IPS-20b (cell line): Measurements from ENCODE around the gene C19orf47.

Experiments
- H3K27ac ChIP-seq: one replicate; pipeline ENCODE4 v1.5.1; 2013; ENCODE audit warnings: low read length
- H3K27me3 ChIP-seq: 2 replicates; pipeline ENCODE4 v1.6.1; 2013; ENCODE audit warnings: mild to moderate bottlenecking, low read length, inconsistent platforms; ENCODE audit not compliant: insufficient read depth
- H3K36me3 ChIP-seq: 2 replicates; pipeline ENCODE4 v1.6.1; 2013; ENCODE audit warnings: low read depth, mild to moderate bottlenecking, inconsistent platforms, low read length, moderate library complexity; ENCODE audit not compliant: insufficient read depth
- H3K4me1 ChIP-seq: 2 replicates; pipeline ENCODE4 v1.6.1; 2013; ENCODE audit warnings: mild to moderate bottlenecking, control low read depth, inconsistent platforms, low read length, moderate library complexity; ENCODE audit not compliant: insufficient read depth
- H3K4me3 ChIP-seq: 2 replicates; pipeline ENCODE4 v1.5.1; 2013; ENCODE audit warnings: mild to moderate bottlenecking, low read length, inconsistent platforms
- H3K9ac ChIP-seq: 2 replicates; pipeline ENCODE4 v1.6.1; 2013; ENCODE audit warnings: low read depth, mild to moderate bottlenecking, inconsistent platforms, low read length, moderate library complexity
- H3K9me3 ChIP-seq: 2 replicates; pipeline ENCODE4 v1.6.1; 2013; ENCODE audit warnings: mild to moderate bottlenecking, low read depth, low read length, inconsistent platforms; ENCODE audit not compliant: insufficient read depth

Gene C19orf47

DNA sequence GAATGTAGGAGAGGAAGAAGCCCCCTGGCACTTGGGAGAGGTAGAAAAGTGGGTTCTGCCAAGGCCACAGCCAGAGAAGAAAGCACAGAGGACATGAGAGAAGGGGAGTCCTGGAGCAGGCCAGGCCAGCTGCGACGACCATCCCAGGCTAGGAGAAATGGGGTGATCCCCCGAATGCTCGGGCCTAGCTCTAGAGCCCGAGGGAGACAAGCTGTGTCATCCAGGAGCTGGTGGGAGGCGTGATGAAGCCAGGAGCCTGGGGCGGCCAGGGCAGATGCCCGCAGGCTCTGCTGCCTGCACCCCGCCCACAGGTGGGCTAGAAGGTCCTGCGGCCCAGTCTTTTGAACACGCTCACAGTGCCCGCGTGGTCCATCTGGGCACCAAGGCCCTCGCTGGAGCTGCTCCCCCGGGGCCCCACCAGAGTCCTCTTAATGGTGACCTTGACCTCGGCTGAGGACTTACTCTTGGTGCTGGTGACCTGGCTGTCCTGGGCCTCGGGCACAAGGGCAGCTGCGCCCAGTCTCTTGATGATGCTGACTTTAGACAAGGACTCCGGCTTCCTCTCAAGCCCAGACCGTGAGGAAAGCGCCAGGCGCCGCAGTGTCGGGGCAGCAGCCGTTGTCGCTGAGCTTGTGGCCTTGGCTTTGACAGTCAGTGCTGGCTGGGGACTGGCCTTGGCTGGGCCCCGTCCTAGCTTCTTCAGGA is 26.5 kb downstream of the C19orf47 start:
- H3K4me3 ChIP-seq, result no peak overlapping the region
- no peaks in the 10 kb centered on the region for H3K27me3 ChIP-seq
- H3K9ac ChIP-seq, result no peak overlapping the region
- peaks cover 46% of the 10 kb centered on the region for H3K36me3 ChIP-seq
- H3K27ac ChIP-seq, result no peak overlapping the region
- H3K9me3 ChIP-seq, result no peaks in the 10 kb centered on the region
- H3K4me1 ChIP-seq, result no peaks in the 10 kb centered on the region

DNA sequence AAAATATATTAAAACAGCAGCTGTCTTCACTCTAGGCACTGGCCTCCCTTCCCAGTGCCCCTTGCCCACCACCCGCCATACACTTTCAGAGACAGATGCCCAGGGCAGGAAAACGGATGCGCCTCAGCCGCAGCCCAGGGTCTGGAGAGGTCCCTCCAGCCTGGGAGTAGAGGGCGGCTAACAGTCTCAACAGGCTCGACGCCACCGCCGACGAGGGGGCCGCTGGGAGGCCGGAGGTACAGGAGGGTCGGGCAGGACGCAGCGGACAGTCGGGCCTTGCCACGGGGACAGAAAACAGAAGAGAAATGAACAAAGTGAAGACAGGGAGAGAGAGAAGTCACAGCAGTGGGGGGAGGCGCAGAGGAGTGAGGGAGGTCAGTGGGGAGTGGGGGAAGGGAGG is 27.1 kb downstream of the C19orf47 start:
- H3K4me1 ChIP-seq, result no peaks in the 10 kb centered on the region
- H3K27ac ChIP-seq, result no peak overlapping the region
- H3K36me3 ChIP-seq, result peaks cover 39% of the 10 kb centered on the region
- H3K27me3 ChIP-seq, result no peaks in the 10 kb centered on the region
- no peaks in the 10 kb centered on the region for H3K9me3 ChIP-seq
- H3K9ac ChIP-seq, result no peak overlapping the region
- no peak overlapping the region for H3K4me3 ChIP-seq

DNA sequence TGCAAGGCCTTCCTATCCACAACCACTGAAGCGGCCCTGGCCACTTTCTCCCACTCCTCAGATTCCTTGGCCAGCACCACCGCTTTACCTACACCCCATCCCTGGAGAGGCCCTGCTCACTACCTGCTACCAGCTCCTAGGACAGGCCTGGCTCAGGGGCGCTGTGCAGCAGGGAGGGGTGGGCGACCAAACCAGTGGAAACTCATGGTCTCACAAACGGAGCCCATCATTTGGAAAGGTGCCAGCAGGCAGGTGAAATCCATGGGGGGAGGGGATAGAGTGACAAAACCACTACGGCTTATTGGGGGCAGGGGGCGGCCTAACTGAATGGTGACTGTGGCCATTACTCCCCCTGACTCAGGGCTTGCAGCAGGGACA is 27.6 kb downstream of the C19orf47 start:
- Histone ChIP-seq H3K36me3 (peaks cover 34% of the 10 kb centered on the region), H3K27me3 (no peaks in the 10 kb centered on the region), H3K27ac (no peak overlapping the region)

DNA sequence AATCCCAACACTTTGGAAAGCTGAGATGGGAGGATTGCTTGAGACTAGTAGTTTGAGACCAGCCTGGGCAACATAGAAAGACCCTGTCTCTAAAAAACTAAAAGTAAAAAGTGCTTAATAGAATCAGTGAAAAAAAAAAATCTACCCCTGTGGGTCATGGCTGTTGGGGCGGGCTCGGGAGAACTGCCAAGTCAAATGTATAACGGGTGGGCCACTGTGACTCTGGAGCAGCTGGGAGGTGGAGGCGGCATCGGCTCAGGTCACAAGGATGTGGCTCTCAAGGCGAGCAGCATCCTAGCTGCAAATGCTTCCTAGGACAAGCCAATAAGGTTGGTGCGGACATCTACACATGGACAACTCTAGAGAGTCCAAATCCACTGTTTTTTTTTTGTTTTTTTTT is 30.9 kb downstream of the C19orf47 start:
- H3K36me3 ChIP-seq, result peaks cover 6% of the 10 kb centered on the region
- no peaks in the 10 kb centered on the region for H3K9me3 ChIP-seq
- H3K9ac ChIP-seq, result no peak overlapping the region
- no peak overlapping the region for H3K27ac ChIP-seq
- H3K4me1 ChIP-seq, result no peaks in the 10 kb centered on the region
- no peak overlapping the region for H3K4me3 ChIP-seq
- H3K27me3 ChIP-seq, result no peaks in the 10 kb centered on the region

More for the DNA sequence above, 27.6 kb downstream of the C19orf47 start:
- Histone ChIP-seq H3K9ac (no peak overlapping the region), H3K4me3 (no peak overlapping the region), H3K4me1 (no peaks in the 10 kb centered on the region), H3K9me3 (no peaks in the 10 kb centered on the region)

DNA sequence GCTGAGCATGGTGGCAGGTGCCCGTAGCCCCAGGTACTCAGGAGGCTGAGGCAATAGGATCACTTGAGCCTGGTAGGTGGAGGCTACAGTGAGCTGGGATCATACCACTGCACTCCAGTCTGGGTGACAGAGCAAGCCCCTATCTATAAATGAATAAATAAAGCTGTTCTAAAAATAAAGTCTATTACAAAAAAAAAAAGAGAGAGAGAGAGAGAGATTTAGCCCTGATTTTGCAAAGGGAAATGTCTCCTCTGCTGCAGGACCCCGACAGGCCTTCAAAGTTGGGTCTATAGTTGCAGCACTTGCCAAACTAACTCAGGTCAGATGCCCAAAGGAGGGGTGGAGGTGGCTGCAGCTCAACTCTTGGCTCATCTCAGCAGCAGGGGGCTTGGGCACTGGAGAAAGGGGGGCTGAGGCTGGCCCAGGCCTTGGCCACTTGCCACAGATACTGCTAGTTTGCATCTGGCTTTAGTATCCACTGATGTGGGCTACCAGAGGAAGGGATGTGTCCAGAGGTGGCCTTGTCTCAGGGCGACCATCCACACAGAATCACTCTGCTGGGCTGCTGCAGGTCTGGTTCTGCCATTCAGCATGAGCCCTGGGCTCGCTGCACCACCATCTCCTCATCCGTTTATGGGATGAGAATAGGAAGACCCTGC is 32.3 kb downstream of the C19orf47 start:
- Histone ChIP-seq H3K4me1 (no peaks in the 10 kb centered on the region), H3K27ac (no peak overlapping the region), H3K9me3 (no peaks in the 10 kb centered on the region), H3K4me3 (no peak overlapping the region), H3K9ac (no peak overlapping the region), H3K36me3 (no peaks in the 10 kb centered on the region; the same call in 1 of the 2 replicates), H3K27me3 (no peaks in the 10 kb centered on the region)

DNA sequence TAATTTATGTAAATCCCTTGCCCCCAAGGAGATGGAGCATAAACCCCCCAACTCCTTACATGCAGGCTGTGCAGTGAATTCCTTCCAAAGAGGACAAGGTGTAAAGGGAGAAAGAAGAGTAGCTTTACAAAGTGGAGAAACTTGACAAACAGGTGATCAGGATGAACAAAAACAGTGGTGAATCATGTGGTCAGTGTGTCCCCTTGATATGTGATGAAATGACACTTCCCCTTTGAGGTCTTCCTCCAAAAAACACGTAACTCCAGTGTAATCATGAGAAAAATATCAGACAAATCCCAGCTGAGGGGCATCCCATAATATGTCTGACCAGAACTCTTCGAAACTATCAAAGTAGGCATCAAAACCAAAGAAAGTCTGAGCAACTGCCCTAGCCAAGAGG is 33.5 kb downstream of the C19orf47 start:
- no peak overlapping the region for H3K4me3 ChIP-seq
- H3K9me3 ChIP-seq, result no peaks in the 10 kb centered on the region
- H3K27ac ChIP-seq, result no peak overlapping the region
- no peaks in the 10 kb centered on the region for H3K27me3 ChIP-seq
- H3K4me1 ChIP-seq, result no peaks in the 10 kb centered on the region
- H3K36me3 ChIP-seq, result no peaks in the 10 kb centered on the region
- no peak overlapping the region for H3K9ac ChIP-seq

DNA sequence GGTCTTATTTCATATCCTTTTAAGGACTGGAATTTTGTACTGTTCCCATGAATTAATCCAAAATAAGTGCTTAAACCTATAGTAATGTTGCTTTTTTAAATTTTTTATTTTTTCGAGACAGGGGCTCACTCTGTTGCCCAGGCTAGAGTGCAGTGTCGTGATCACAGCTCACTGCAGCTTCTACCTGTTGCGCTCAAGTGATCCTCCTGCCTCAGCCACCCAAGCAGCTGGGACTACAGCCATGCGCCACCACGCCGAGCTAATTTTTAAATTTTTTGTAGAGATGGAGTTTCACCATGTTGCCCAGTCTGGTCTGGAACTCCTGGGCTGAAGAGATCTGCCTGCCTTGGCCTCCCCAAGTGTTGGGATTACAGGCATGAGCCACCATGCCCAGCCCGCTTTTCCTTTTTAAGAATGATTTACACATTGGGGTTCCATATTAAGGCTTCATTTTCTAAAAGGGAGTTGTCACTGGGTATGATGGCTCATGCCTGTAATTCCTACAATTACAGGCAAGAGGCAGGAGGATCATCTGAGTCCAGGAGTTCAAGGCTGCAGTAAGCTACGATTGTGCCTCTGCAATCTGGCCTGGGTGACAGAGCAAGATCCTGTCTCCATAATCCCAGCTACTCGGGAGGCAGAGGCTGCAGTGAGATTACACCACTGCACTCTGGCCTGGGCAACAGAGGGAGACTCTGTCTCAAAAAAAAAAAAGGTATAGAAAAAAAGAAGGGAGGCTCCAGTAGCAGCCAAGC is 34.8 kb downstream of the C19orf47 start:
- no peaks in the 10 kb centered on the region for H3K36me3 ChIP-seq
- no peaks in the 10 kb centered on the region for H3K9me3 ChIP-seq
- H3K27ac ChIP-seq, result no peak overlapping the region
- H3K4me1 ChIP-seq, result no peaks in the 10 kb centered on the region
- H3K27me3 ChIP-seq, result no peaks in the 10 kb centered on the region
- no peak overlapping the region for H3K9ac ChIP-seq
- H3K4me3 ChIP-seq, result no peak overlapping the region

DNA sequence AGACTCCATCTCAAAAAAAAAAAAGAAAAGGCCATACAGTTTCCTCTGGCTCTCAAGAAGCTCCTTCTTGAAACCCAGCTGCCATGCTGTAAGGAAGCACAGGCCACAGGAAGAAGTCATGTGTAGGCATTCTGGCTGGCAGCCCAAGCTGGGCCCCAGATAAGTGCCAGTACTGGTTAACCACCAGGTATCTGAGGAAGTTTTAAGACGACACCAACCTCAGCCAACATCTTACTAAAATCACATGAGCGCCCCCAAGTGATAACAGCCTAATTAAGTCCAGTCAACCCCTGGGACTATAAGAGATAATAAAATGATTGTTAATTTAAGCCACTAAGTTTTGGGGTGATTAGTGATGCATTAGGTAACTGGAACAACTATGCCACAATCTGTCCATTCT is 35.7 kb downstream of the C19orf47 start:
- no peaks in the 10 kb centered on the region for H3K36me3 ChIP-seq
- no peak overlapping the region for H3K9ac ChIP-seq
- H3K27ac ChIP-seq, result no peak overlapping the region
- no peak overlapping the region for H3K4me3 ChIP-seq
- H3K27me3 ChIP-seq, result no peaks in the 10 kb centered on the region
- no peaks in the 10 kb centered on the region for H3K4me1 ChIP-seq
- no peaks in the 10 kb centered on the region for H3K9me3 ChIP-seq

DNA sequence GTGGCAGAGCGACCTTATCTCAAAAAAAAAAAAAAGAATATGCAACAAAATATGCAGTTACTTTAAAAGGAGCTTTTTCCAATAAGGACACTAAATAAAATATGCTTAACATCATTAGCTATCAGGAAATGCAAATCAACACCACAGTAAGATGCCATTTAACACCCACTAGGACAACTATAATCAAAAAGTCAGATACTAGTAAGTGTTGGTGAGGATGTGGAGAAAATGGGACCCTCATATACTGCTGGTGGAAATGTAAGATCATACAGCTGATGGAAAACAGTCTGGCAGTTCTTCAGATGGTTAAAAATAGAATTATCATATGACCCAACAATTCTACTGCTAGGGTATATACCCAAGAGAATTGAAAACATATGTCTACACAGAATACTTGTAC is 38.5 kb downstream of the C19orf47 start:
- Histone ChIP-seq H3K36me3 (no peaks in the 10 kb centered on the region), H3K4me1 (no peaks in the 10 kb centered on the region), H3K4me3 (no peak overlapping the region), H3K27ac (no peak overlapping the region), H3K9me3 (no peaks in the 10 kb centered on the region), H3K9ac (no peak overlapping the region), H3K27me3 (no peaks in the 10 kb centered on the region)

DNA sequence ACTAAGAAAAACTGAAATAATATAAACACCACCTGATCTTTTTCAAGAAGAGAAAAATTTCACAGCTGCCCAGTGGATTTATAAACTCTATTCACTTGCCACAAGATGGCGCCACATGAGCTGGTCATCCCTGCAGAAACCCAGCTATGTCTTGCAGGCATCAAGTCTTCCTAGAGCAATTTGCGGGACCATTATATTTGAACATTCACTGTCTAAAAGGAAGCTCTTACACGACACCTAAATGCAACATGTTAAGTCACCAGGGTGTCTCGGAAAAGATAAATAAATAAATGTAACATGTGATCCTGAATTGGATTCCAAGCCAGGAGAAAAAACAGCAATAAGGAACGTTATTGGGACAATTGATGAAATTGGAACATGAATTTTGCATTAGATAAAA is 42.8 kb downstream of the C19orf47 start:
- H3K4me3 ChIP-seq, result no peak overlapping the region
- H3K4me1 ChIP-seq, result no peaks in the 10 kb centered on the region
- H3K9ac ChIP-seq, result no peak overlapping the region
- no peak overlapping the region for H3K27ac ChIP-seq
- H3K27me3 ChIP-seq, result no peaks in the 10 kb centered on the region
- H3K9me3 ChIP-seq, result no peaks in the 10 kb centered on the region
- no peaks in the 10 kb centered on the region for H3K36me3 ChIP-seq

DNA sequence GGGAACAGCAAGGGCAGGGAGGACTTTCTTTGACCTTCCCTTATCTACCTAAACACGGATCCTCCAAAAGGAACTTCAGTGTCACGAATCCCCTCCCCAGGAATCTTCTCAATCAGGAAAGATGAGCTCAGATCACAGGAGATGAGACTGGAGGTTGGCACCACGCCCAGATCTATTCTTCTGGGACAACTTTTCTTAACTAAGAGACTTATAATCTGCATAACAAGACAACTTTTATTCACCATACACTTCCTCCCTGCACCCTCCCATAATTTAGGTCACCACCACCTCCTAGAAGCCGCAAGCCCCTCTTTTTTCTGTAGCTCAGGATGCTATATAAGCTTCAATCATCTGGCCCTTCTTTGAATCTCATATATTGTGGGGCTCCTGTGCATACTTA is 43.9 kb downstream of the C19orf47 start:
- no peak overlapping the region for H3K27ac ChIP-seq
- H3K9me3 ChIP-seq, result no peaks in the 10 kb centered on the region
- no peak overlapping the region for H3K9ac ChIP-seq
- H3K36me3 ChIP-seq, result no peaks in the 10 kb centered on the region
- no peaks in the 10 kb centered on the region for H3K27me3 ChIP-seq
- no peaks in the 10 kb centered on the region for H3K4me1 ChIP-seq
- H3K4me3 ChIP-seq, result no peak overlapping the region

DNA sequence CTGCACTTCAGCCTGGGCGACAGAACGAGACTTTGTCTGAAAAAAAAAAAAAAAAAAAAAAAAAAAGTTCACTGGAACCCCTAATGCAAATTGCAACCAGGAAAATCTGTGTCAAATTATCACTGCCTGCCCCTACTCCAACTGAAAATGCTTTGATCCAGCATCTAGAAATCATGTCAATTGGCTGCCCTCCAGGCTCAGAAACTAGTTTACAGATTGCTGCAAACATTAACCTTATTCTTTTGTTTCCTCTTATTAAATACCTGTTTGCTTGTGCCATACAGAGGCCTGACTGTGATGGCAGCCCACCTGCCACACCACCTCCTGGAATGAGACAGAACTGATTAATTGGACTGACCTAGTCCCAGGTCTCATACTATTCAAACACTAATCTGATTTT is 44.4 kb downstream of the C19orf47 start:
- no peak overlapping the region for H3K9ac ChIP-seq

More for the DNA sequence above, 44.4 kb downstream of the C19orf47 start:
- Histone ChIP-seq H3K36me3 (no peaks in the 10 kb centered on the region), H3K4me1 (no peaks in the 10 kb centered on the region), H3K27ac (no peak overlapping the region), H3K4me3 (no peak overlapping the region), H3K9me3 (no peaks in the 10 kb centered on the region), H3K27me3 (no peaks in the 10 kb centered on the region)
